Measurements from ENCODE around the gene XRN1. TPM values are rescaled to one million over a fixed set of nuclear protein-coding genes. Genes with fewer than 3 reads are reported as not detected.

The XRN1 gene
- polyA plus RNA-seq, 1 donor (not counting 4 experiments of a cell fraction or from before 2014, with no cell fraction given) = 14.4 TPM

- Histone ChIP-seq H3K9ac (ENCODE audit: control insufficient read depth, extremely low read depth, insufficient read depth, low read length) (no peak overlapping the region), H3K27ac (ENCODE audit: control insufficient read depth, insufficient read depth, low read length) (no peak overlapping the region), H3K4me2 (ENCODE audit: control insufficient read depth, extremely low read depth, insufficient read depth, low read depth, low read length) (no peak overlapping the region), H3K79me2 (ENCODE audit: control insufficient read depth, insufficient read depth, low read length) (no peaks in the 10 kb centered on the region), H3K9me3 (ENCODE audit: control insufficient read depth, low read depth, low read length) (no peaks in the 10 kb centered on the region), H3K9me1 (ENCODE audit: control insufficient read depth, extremely low read depth, insufficient read depth, low read length) (no peaks in the 10 kb centered on the region), H3K4me1 (ENCODE audit: control insufficient read depth, extremely low read depth, insufficient read depth, low read length) (no peaks in the 10 kb centered on the region), H2AFZ (ENCODE audit: control insufficient read depth, low read length) (no peak overlapping the region), H3K27me3 (ENCODE audit: control insufficient read depth, extremely low read depth, insufficient read depth, low read length) (no peaks in the 10 kb centered on the region), H3K36me3 (ENCODE audit: control insufficient read depth in 2 of 2, extremely low read depth in 1 of 2, insufficient read depth in 2 of 2, low read length in 2 of 2) (peaks cover 9 to 13% of the 10 kb centered on the region in 2 experiments), H3K4me3 (ENCODE audit: control insufficient read depth in 2 of 3, extremely low read depth in 1 of 3, insufficient read depth in 2 of 3, low read depth in 1 of 3, low read length in 3 of 3) (no peak overlapping the region), H4K20me1 (ENCODE audit: control insufficient read depth, extremely low read depth, insufficient read depth, low read length) (no peaks in the 10 kb centered on the region)
- TF ChIP-seq EZH2 (IDR thresholded peaks at IDR 0.05; ENCODE audit: low read length) = no peak
- TF ChIP-seq CTCF (optimal IDR thresholded peaks at IDR 0.05 in 1 of 3, IDR thresholded peaks at IDR 0.05 in 1 of 3, conservative IDR thresholded peaks at IDR 0.05 in 1 of 3; ENCODE audit: extremely low read depth in 1 of 3, insufficient read depth in 2 of 3, low read length in 3 of 3) = no peak
- dilution Hi-C loops (cut with MboI; ENCODE audit: extremely low pct_ligation_motif_present, low sequenced_read_pairs) = no loop called here
- no peak for FAIRE-seq
- no peak for DNase-seq (ENCODE audit: low read depth, low spot score)
Measured at GRCh38 chr3:142492184-142492583, 44.3 kb upstream of the XRN1 start.

- Histone ChIP-seq H3K79me2 (ENCODE audit: control insufficient read depth, insufficient read depth, low read length) (no peaks in the 10 kb centered on the region), H3K9me1 (ENCODE audit: control insufficient read depth, extremely low read depth, insufficient read depth, low read length) (no peaks in the 10 kb centered on the region), H3K36me3 (ENCODE audit: control insufficient read depth in 2 of 2, extremely low read depth in 1 of 2, insufficient read depth in 2 of 2, low read length in 2 of 2) (peaks cover 3 to 13% of the 10 kb centered on the region in 2 experiments), H3K4me3 (ENCODE audit: control insufficient read depth in 2 of 3, extremely low read depth in 1 of 3, insufficient read depth in 2 of 3, low read depth in 1 of 3, low read length in 3 of 3) (no peak overlapping the region), H2AFZ (ENCODE audit: control insufficient read depth, low read length) (no peak overlapping the region), H3K4me1 (ENCODE audit: control insufficient read depth, extremely low read depth, insufficient read depth, low read length) (no peaks in the 10 kb centered on the region), H3K27ac (ENCODE audit: control insufficient read depth, insufficient read depth, low read length) (no peak overlapping the region), H3K9ac (ENCODE audit: control insufficient read depth, extremely low read depth, insufficient read depth, low read length) (no peak overlapping the region), H4K20me1 (ENCODE audit: control insufficient read depth, extremely low read depth, insufficient read depth, low read length) (no peaks in the 10 kb centered on the region), H3K4me2 (ENCODE audit: control insufficient read depth, extremely low read depth, insufficient read depth, low read depth, low read length) (no peak overlapping the region), H3K9me3 (ENCODE audit: control insufficient read depth, low read depth, low read length) (no peaks in the 10 kb centered on the region), H3K27me3 (ENCODE audit: control insufficient read depth, extremely low read depth, insufficient read depth, low read length) (no peaks in the 10 kb centered on the region)
- FAIRE-seq (no peak), DNase-seq (ENCODE audit: low read depth, low spot score) (no peak)
- no peak for TF ChIP-seq EZH2 (IDR thresholded peaks at IDR 0.05; ENCODE audit: low read length)
- TF ChIP-seq CTCF (optimal IDR thresholded peaks at IDR 0.05 in 1 of 3, IDR thresholded peaks at IDR 0.05 in 1 of 3, conservative IDR thresholded peaks at IDR 0.05 in 1 of 3; ENCODE audit: extremely low read depth in 1 of 3, insufficient read depth in 2 of 3, low read length in 3 of 3) = no peak
- dilution Hi-C loops (cut with MboI; ENCODE audit: extremely low pct_ligation_motif_present, low sequenced_read_pairs) = no loop called here
Measured at GRCh38 chr3:142489572-142490323, 41.9 kb upstream of the XRN1 start.

Data from keratinocyte (primary cell).